Measurements from ENCODE around the gene TIPIN. TPM values are rescaled to one million over a fixed set of nuclear protein-coding genes. Genes with fewer than 3 reads are reported as not detected.

The TIPIN gene
- polyA plus RNA-seq, 1 donor from 2014 or later, result 7.4 TPM

Small RNAs within 50 kb of the gene (small RNA-seq; reads per million reads assigned to genes)
- 0 to 1.2 (median 0) reads per million in 3 experiments for gene RF00019
- gene SCARNA14, result 6.4 to 19.4 (median 11.2) reads per million in 3 experiments

Other genes with a start within 250 kb of the TIPIN start
- 0.18 and 0.64 TPM in 2 replicates for gene MEGF11, start 102.9 kb downstream of the TIPIN start, polyA plus RNA-seq
- gene DIS3L, start 63.1 kb downstream of the TIPIN start, polyA plus RNA-seq, result 9.9 and 16.8 TPM in 2 replicates
- 23.0 and 24.7 TPM in 2 replicates for gene MAP2K1, start 30.2 kb upstream of the TIPIN start, polyA plus RNA-seq
- 57.3 and 62.3 TPM in 2 replicates for gene SNAPC5, start 141.1 kb upstream of the TIPIN start, polyA plus RNA-seq
- 3,693 and 3,727 TPM in 2 replicates for gene RPL4, start 148.2 kb upstream of the TIPIN start, polyA plus RNA-seq
- gene ZWILCH, start 148.6 kb upstream of the TIPIN start, polyA plus RNA-seq, result 48.8 and 63.1 TPM in 2 replicates
- not detected in 2 replicates for gene LCTL, start 209.3 kb upstream of the TIPIN start, polyA plus RNA-seq

All from neural cell (in vitro differentiated cells).